Vagina (tissue), 2 donors: ENCODE data around the gene FAM241A. TPM values are rescaled to one million over a fixed set of nuclear protein-coding genes. Genes with fewer than 3 reads are reported as not detected.

Source experiments
- DNase-seq, 2 donors: peaks; one replicate each; pipeline ENCODE4 v3.0.0-alpha.2; 2017; ENCODE audit errors: extremely low spot score in 2 of 2
- H3K27ac ChIP-seq: fragments of 200-600 bp; sonication (generic); one replicate; pipeline ENCODE4 v1.5.1; 2019
- H3K27me3 ChIP-seq: fragments of 200-600 bp; sonication (generic); one replicate; pipeline ENCODE4 v1.5.1; 2019
- H3K36me3 ChIP-seq, 2 donors: fragments of 200-600 bp; sonication (generic); one replicate each; pipeline ENCODE4 v1.5.1; 2017 to 2019
- H3K4me1 ChIP-seq: fragments of 200-600 bp; sonication (generic); one replicate; pipeline ENCODE4 v1.5.1; 2019
- H3K4me3 ChIP-seq, 2 donors: fragments of 200-600 bp; sonication (generic); 1 replicate in 1 of 2; 2 replicates in 1 of 2; pipeline ENCODE4 v1.5.1; 2016 to 2019
- H3K9me3 ChIP-seq: fragments of 200-600 bp; sonication (generic); one replicate; pipeline ENCODE4 v1.5.1; 2019
- POLR2A ChIP-seq, 2 donors: fragments of 450-650 bp; IDR thresholded peaks; one replicate each; pipeline ENCODE4 v1.6.1; 2017; ENCODE audit warnings: antibody characterized with exemption in 2 of 2, mild to moderate bottlenecking in 2 of 2, moderate library complexity in 2 of 2
- POLR2AphosphoS5 ChIP-seq, 2 donors: sonication (generic); formaldehyde crosslinking; IDR thresholded peaks; one replicate each; pipeline ENCODE4 v1.9.0; 2017; ENCODE audit warnings: antibody characterized with exemption in 2 of 2, mild to moderate bottlenecking in 2 of 2, low read depth in 1 of 2; ENCODE audit not compliant: insufficient read depth in 1 of 2
- intact Hi-C: fragments of 100-400 bp; cut with DNase I; formaldehyde crosslinking; loops from one replicate; pipeline ENCODE4 v1.15.1; 2023
- total RNA-seq: library from RNA; depleted of rRNA; stranded (reverse); fragments of >200 nt; gene quantifications from one replicate; pipeline ENCODE4 v1.2.3, GENCODE V29; 2016
- TF ChIP-seq, protein P1 (sequence below), 3 experiments: fragments of 450-650 bp in 2 of 3; fragments of 200-600 bp in 1 of 3; sonication (generic) in 1 of 3; IDR thresholded peaks; one replicate each; pipeline ENCODE4 v1.5.1; 2017 to 2019; ENCODE audit warnings: antibody characterized with exemption in 3 of 3, mild to moderate bottlenecking in 2 of 3, moderate library complexity in 2 of 3

Gene FAM241A
- total RNA-seq, 1 donor from 2014 or later = 3.4 TPM

DNA sequence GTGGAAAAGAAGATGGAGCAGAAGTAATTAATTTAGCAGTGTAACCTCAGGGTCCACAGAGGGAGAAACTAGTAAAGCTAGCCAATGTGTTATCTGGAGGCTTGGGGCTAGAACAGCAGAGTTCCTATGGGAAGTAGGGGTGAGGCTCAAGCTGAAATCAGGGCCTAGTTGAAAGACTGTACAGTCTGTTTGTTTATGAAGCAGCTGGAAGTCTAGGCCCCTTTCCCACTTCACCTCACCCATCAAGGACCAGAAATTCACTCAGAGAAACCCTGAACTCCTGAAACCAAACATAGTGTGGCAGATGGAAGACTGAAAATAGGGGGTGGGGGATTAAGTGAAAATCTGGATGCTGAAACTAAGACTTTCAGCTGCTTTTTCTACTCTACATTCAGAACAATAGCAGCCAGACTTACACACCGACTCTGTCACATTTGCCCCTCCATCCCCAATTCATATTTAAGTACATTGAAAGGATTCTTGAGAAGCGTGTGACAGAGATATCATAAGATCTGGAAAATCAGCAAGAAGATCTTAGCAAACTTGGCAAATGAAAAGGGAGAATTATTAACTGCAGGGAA is 32.6 kb upstream of the FAM241A start:
- Histone ChIP-seq H3K9me3 (no peaks in the 10 kb centered on the region), H3K27ac (no peak overlapping the region), H3K4me1 (no peaks in the 10 kb centered on the region), H3K36me3 (no peaks in the 10 kb centered on the region), H3K4me3 (no peak overlapping the region), H3K27me3 (no peaks in the 10 kb centered on the region)
- intact Hi-C loops = no loop called here
- TF ChIP-seq POLR2A (IDR thresholded peaks at IDR 0.05) (no peak), POLR2AphosphoS5 (IDR thresholded peaks at IDR 0.05; ENCODE audit: insufficient read depth in 1 of 2, low read depth in 1 of 2) (no peak)
- TF ChIP-seq, protein P1, sequence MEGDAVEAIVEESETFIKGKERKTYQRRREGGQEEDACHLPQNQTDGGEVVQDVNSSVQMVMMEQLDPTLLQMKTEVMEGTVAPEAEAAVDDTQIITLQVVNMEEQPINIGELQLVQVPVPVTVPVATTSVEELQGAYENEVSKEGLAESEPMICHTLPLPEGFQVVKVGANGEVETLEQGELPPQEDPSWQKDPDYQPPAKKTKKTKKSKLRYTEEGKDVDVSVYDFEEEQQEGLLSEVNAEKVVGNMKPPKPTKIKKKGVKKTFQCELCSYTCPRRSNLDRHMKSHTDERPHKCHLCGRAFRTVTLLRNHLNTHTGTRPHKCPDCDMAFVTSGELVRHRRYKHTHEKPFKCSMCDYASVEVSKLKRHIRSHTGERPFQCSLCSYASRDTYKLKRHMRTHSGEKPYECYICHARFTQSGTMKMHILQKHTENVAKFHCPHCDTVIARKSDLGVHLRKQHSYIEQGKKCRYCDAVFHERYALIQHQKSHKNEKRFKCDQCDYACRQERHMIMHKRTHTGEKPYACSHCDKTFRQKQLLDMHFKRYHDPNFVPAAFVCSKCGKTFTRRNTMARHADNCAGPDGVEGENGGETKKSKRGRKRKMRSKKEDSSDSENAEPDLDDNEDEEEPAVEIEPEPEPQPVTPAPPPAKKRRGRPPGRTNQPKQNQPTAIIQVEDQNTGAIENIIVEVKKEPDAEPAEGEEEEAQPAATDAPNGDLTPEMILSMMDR (IDR thresholded peaks at IDR 0.05) = no peak
- no peak for DNase-seq

DNA sequence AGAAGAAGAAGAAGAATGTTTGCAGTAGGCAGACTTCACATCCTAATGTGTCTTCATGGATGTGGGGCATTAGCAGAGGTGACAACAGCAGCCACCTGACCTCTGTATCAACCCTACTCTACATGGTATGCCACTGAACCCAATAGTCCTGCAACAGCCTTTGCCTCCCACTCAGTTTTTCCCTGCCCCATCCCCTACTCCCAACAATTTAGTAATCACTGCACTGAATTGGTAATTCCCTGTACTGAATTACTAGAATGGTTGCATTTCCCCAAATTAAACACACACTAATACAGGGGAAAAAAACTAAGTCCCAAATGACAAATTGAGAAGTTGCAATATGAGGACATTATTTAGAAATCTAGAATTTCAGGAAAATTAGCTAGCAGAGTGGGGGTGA is 31.4 kb upstream of the FAM241A start:
- Histone ChIP-seq H3K36me3 (no peaks in the 10 kb centered on the region), H3K4me3 (no peak overlapping the region), H3K4me1 (no peaks in the 10 kb centered on the region), H3K27me3 (no peaks in the 10 kb centered on the region), H3K27ac (no peak overlapping the region), H3K9me3 (no peaks in the 10 kb centered on the region)
- TF ChIP-seq, protein P1 (IDR thresholded peaks at IDR 0.05) = no peak
- intact Hi-C loops = no loop called here
- DNase-seq = no peak

DNA sequence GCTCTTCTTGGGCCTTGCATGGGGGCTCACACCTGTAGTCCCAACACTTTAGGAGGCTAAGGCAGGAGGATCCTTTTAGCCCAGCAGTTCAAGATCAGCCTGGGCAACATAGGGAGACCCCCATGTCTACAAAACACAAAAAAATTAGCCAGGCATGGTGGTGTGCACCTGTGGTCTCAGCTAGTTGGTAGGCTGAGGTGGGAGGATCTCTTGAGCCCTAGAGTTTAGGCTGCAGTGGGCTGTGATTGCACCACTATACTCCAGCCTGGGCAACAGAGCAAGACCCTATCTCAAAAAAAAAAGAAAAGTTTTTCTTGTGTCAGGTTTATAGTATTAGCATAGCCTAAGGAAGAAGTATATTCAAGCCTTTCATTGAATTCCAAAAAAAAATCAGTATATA is 30.8 kb upstream of the FAM241A start:
- DNase-seq = no peak
- H3K4me1 ChIP-seq = no peaks in the 10 kb centered on the region
- no peaks in the 10 kb centered on the region for H3K9me3 ChIP-seq
- TF ChIP-seq, protein P1 (IDR thresholded peaks at IDR 0.05) = no peak
- TF ChIP-seq POLR2AphosphoS5 (IDR thresholded peaks at IDR 0.05; ENCODE audit: insufficient read depth in 1 of 2, low read depth in 1 of 2) = no peak
- intact Hi-C loops = no loop called here
- H3K36me3 ChIP-seq = no peaks in the 10 kb centered on the region
- H3K4me3 ChIP-seq = no peak overlapping the region
- H3K27me3 ChIP-seq = no peaks in the 10 kb centered on the region
- no peak overlapping the region for H3K27ac ChIP-seq

DNA sequence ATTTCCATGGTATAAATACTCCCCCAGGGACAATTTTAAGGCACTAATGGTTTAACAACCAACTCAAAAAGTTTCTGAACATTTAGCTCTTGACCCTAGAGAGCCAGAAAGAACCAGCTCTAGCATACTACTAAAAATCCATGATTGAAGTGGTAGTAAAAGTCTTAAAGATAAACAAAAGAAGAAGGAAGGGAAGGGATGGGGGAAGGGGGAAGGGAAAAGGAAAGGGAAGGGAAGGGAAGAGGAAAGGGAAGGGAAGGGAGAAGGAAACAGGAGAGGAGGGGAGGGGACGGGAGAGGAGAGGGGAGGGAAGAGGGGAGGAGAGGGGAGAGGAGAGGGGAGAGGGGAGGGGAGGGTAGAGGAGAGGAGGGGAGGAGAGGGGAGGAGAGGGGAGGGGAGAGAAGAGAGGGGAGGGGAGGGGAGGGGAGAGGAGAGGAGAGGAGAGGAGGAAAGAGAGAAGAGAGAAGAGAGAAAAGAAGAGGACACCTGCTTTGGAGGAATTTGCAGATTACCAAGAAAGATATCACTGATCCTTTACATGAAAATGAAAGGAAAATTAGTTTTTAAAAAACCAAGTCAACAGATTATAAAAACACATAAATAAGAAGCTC is 26.4 kb upstream of the FAM241A start:
- H3K4me3 ChIP-seq = no peak overlapping the region
- no peak overlapping the region for H3K27ac ChIP-seq
- H3K36me3 ChIP-seq = no peaks in the 10 kb centered on the region
- H3K9me3 ChIP-seq = no peaks in the 10 kb centered on the region
- TF ChIP-seq, protein P1 (IDR thresholded peaks at IDR 0.05) = no peak
- TF ChIP-seq POLR2A (IDR thresholded peaks at IDR 0.05) (no peak), POLR2AphosphoS5 (IDR thresholded peaks at IDR 0.05; ENCODE audit: insufficient read depth in 1 of 2, low read depth in 1 of 2) (no peak)
- no peaks in the 10 kb centered on the region for H3K4me1 ChIP-seq
- H3K27me3 ChIP-seq = no peaks in the 10 kb centered on the region
- intact Hi-C loops = no loop called here
- no peak for DNase-seq

DNA sequence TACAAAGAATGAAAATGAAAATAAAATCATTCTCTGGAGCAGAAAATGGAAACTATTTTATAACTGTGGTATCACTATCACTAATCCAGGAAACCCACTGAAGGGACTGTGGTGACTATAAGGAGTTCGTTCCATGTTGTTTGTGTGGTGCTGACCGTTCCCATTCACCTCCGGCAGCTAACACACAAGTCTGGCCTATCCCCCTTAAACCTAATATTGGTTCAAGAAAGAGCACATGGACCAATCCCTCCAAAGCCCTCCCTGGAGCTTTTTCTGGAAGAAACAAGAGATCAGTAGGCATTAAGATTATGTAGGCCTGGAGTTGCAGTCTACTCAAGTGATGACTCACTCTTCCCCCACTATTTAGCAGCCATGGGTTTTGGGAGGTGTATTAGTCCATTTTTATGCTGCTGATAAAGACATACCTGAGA is 25.9 kb upstream of the FAM241A start:
- H3K36me3 ChIP-seq = no peaks in the 10 kb centered on the region
- H3K4me3 ChIP-seq = no peak overlapping the region
- TF ChIP-seq POLR2A (IDR thresholded peaks at IDR 0.05) = no peak
- TF ChIP-seq, protein P1 (IDR thresholded peaks at IDR 0.05) = no peak
- no peak for TF ChIP-seq POLR2AphosphoS5 (IDR thresholded peaks at IDR 0.05; ENCODE audit: insufficient read depth in 1 of 2, low read depth in 1 of 2)
- no peak overlapping the region for H3K27ac ChIP-seq
- no peaks in the 10 kb centered on the region for H3K4me1 ChIP-seq
- DNase-seq = no peak
- intact Hi-C loops = no loop called here
- no peaks in the 10 kb centered on the region for H3K27me3 ChIP-seq
- no peaks in the 10 kb centered on the region for H3K9me3 ChIP-seq
